Measurements from ENCODE around the gene UBE2O. TPM values are rescaled to one million over a fixed set of nuclear protein-coding genes. Genes with fewer than 3 reads are reported as not detected.

Gene UBE2O
- total and polyA plus RNA-seq, 7 donors, result 6.2 to 26.3 (median 12.9) TPM

DNA sequence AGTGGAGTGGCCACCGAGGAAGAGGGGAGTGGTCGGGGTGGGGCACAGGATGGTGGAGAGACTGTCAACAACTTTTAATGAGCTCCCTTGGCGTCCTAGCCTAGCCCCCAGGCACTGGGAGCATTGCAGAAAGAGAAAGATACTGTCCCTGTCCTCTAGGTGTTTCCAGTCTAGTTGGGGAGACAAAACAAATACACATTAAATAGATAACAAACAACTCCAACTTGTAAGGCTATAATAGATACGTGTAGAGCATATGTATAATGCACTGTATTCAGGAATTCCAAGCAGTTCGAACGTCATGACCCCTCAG, 435 bp upstream of the UBE2O start:
- Histone ChIP-seq H3K4me3 (peak overlapping the region in 2 of 4 donors; percentile 94 to 97), H3K27me3 (no peaks in the 10 kb centered on the region), H3K27ac (peak overlapping the region in 1 of 4 donors; percentile 82), H3K9me3 (no peaks in the 10 kb centered on the region), H3K36me3 (no peaks in the 10 kb centered on the region), H3K4me1 (peaks cover 0 to 22% (median 15%) of the 10 kb centered on the region in 4 donors)
- TF ChIP-seq EP300 (IDR thresholded peaks at IDR 0.05), result no peak
- TF ChIP-seq POLR2A (IDR thresholded peaks at IDR 0.05), result no peak
- TF ChIP-seq POLR2AphosphoS5 (IDR thresholded peaks at IDR 0.05), result no peak
- TF ChIP-seq, protein P1, sequence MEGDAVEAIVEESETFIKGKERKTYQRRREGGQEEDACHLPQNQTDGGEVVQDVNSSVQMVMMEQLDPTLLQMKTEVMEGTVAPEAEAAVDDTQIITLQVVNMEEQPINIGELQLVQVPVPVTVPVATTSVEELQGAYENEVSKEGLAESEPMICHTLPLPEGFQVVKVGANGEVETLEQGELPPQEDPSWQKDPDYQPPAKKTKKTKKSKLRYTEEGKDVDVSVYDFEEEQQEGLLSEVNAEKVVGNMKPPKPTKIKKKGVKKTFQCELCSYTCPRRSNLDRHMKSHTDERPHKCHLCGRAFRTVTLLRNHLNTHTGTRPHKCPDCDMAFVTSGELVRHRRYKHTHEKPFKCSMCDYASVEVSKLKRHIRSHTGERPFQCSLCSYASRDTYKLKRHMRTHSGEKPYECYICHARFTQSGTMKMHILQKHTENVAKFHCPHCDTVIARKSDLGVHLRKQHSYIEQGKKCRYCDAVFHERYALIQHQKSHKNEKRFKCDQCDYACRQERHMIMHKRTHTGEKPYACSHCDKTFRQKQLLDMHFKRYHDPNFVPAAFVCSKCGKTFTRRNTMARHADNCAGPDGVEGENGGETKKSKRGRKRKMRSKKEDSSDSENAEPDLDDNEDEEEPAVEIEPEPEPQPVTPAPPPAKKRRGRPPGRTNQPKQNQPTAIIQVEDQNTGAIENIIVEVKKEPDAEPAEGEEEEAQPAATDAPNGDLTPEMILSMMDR (IDR thresholded peaks at IDR 0.05), result no peak
- intact Hi-C loops (cut with DNase I), result loop anchor here (5.0 kb wide), 1 partner anchor 41 kb away; no protein-coding TSS in a partner anchor
- whole genome bisulfite sequencing, 2 donors, result 20 to 37% methylated on average over 6 of the region's 6 CpGs
- no peak for DNase-seq

DNA sequence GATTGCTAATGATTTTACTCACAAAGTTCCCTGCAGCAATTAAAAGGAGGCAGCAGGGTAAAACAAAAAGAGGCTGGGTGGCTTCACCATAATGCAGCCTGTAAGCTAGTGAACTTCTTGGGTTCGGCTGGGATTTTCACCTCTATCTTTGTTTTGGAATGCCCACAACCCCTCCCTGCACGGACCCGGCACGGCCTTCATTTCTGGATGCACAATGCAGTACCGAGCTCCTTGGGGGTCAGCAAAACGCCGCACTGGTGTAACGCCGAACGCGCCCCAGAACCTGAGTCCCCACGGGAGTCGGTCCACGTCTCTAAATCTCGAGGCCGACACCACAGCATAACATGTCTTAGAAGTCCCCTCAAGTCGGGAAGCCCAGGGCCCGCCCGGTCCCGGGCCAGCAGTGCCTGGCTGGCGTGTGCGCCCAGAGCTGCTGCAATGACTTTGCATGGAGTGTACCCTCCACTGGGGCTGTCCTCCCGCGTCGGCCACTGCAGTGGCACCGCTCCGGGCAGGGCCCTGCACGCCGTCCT, 759 bp downstream of the UBE2O start:
- intact Hi-C loops (cut with DNase I), result loop anchor here (5.0 kb wide), 1 partner anchor 40 kb away; no protein-coding TSS in a partner anchor
- Histone ChIP-seq H3K27ac (peak overlapping the region; percentile 76 to 85 (median 80)), H3K9me3 (no peaks in the 10 kb centered on the region), H3K27me3 (no peaks in the 10 kb centered on the region), H3K4me1 (peaks cover 0 to 31% (median 25%) of the 10 kb centered on the region in 4 donors), H3K4me3 (peak overlapping the region; percentile 55 to 97 (median 83)), H3K36me3 (no peaks in the 10 kb centered on the region)
- no peak for TF ChIP-seq POLR2A (IDR thresholded peaks at IDR 0.05)
- no peak for TF ChIP-seq EP300 (IDR thresholded peaks at IDR 0.05)
- TF ChIP-seq POLR2AphosphoS5 (IDR thresholded peaks at IDR 0.05), result no peak
- TF ChIP-seq, protein P1 (IDR thresholded peaks at IDR 0.05), result no peak
- 1 to 2% methylated on average over 29 of the region's 29 CpGs for WGBS, 2 donors
- no peak for DNase-seq

DNA sequence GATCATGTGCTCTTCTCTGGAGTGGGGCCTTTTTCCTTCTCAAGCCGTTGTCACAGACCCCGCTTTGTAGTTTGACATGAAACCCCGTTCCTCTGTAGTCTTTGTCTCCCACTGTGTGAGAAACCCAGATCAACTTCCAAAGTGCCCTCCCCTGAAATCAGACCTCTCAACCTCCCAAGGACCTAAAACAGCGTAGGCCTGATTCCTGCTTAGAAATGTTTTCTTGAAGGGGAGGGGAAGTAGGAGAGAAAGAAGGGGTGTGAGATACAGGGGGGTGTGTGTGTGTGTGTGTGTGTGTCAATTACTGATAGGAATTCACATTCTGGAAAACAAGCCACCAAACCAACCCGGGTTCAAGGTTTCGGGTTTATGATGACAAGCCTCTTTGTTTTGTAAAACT, 1.4 kb downstream of the UBE2O start:
- Histone ChIP-seq H3K27ac (no peak overlapping the region), H3K4me3 (no peak overlapping the region), H3K36me3 (no peaks in the 10 kb centered on the region), H3K27me3 (no peaks in the 10 kb centered on the region), H3K9me3 (no peaks in the 10 kb centered on the region), H3K4me1 (peaks cover 0 to 38% (median 31%) of the 10 kb centered on the region in 4 donors)
- 80 to 82% methylated on average over 6 of the region's 6 CpGs for WGBS, 2 donors
- TF ChIP-seq, protein P1 (IDR thresholded peaks at IDR 0.05), result no peak
- no peak for TF ChIP-seq POLR2AphosphoS5 (IDR thresholded peaks at IDR 0.05)
- intact Hi-C loops (cut with DNase I), result loop anchor here (5.0 kb wide), 1 partner anchor 39 kb away; no protein-coding TSS in a partner anchor
- no peak for DNase-seq

DNA sequence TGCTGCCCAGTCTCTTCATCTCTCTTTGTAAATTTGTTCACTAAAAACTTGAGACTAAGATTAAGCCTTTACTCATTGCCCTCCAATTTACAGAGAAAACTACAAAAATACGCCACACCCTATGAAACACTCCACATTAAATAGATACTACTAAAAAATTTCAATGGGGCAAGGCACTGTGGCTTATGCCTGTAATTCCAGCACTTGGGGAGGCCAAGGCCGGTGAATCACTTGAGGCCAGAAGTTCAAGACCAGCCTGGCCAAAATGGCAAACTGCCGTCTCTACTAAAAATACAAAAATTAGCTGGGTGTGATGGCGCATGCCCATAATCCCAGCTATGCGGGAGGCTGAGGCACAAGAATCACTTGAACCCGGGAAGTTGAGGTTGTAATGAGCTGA, 3.8 kb downstream of the UBE2O start:
- intact Hi-C loops (cut with DNase I), result no loop called here
- no peak for DNase-seq
- no peaks in the 10 kb centered on the region for H3K27me3 ChIP-seq
- no peaks in the 10 kb centered on the region for H3K36me3 ChIP-seq
- no peak overlapping the region for H3K4me3 ChIP-seq
- WGBS, 2 donors, result 97% methylated on average over 6 of the region's 6 CpGs
- peak overlapping the region in 1 of 4 donors; percentile 75 for H3K27ac ChIP-seq
- TF ChIP-seq, protein P1 (IDR thresholded peaks at IDR 0.05), result no peak
- TF ChIP-seq EP300 (IDR thresholded peaks at IDR 0.05) (no peak), POLR2A (IDR thresholded peaks at IDR 0.05) (no peak), POLR2AphosphoS5 (IDR thresholded peaks at IDR 0.05) (no peak)
- H3K4me1 ChIP-seq, result peaks cover 0 to 51% (median 35%) of the 10 kb centered on the region in 4 donors
- H3K9me3 ChIP-seq, result no peaks in the 10 kb centered on the region
